MCF 10A (cell line): ENCODE results near the gene C3orf49. TPM values are rescaled to one million over a fixed set of nuclear protein-coding genes. Genes with fewer than 3 reads are reported as not detected.

ENCODE experiments used
- BruUV-seq: library from RNA; stranded (reverse); fragments of 400-500 nt; replicated peaks from 2 replicates; lab custom pipeline; 2021; lab: Mats Ljungman, UMichigan
- CTCF ChIA-PET: fragments of 300-600 bp; sonication (Branson Sonifier 250); formaldehyde crosslinking; extraction: SDS; loops from one replicate; lab custom pipeline; 2021; ENCODE audit warnings: antibody characterized with exemption, inconsistent platforms; lab: Yijun Ruan, JAX
- POLR2A ChIA-PET: fragments of 300-600, 350-650 bp; sonication (Branson Sonifier 250); formaldehyde crosslinking; extraction: SDS; loops from one replicate; lab custom pipeline; 2020; ENCODE audit warnings: antibody characterized with exemption, inconsistent platforms; lab: Yijun Ruan, JAX
- DNase-seq: peaks from one replicate; pipeline ENCODE4 v3.0.0-alpha.2; 2018; ENCODE audit not compliant: unreplicated experiment
- H3K27ac Mint-ChIP-seq: one replicate; pipeline ENCODE4 v1.8.0; 2022; ENCODE audit warnings: mild to moderate bottlenecking, low read depth, mixed read lengths; ENCODE audit not compliant: unreplicated experiment
- H3K27me3 Mint-ChIP-seq: one replicate; pipeline ENCODE4 v1.8.0; 2022; ENCODE audit warnings: mixed read lengths; ENCODE audit not compliant: insufficient read depth, unreplicated experiment
- H3K36me3 Mint-ChIP-seq: one replicate; pipeline ENCODE4 v1.8.0; 2022; ENCODE audit warnings: mild to moderate bottlenecking, moderate library complexity, mixed read lengths; ENCODE audit not compliant: insufficient read depth, unreplicated experiment
- H3K4me1 Mint-ChIP-seq: one replicate; pipeline ENCODE4 v1.8.0; 2022; ENCODE audit warnings: mixed read lengths; ENCODE audit not compliant: insufficient read depth, unreplicated experiment
- H3K4me3 Mint-ChIP-seq: one replicate; pipeline ENCODE4 v1.8.0; 2022; ENCODE audit warnings: mild to moderate bottlenecking, moderate library complexity, mixed read lengths; ENCODE audit not compliant: unreplicated experiment
- H3K9me3 Mint-ChIP-seq: one replicate; pipeline ENCODE4 v1.8.0; 2022; ENCODE audit warnings: mixed read lengths; ENCODE audit not compliant: unreplicated experiment
- CTCF ChIP-seq: fragments of 200-600 bp; IDR thresholded peaks from one replicate; pipeline ENCODE4 v1.8.0; 2022; ENCODE audit warnings: antibody characterized with exemption, mild to moderate bottlenecking; ENCODE audit not compliant: unreplicated experiment
- intact Hi-C: fragments of 100-400 bp; cut with micrococcal nuclease; formaldehyde crosslinking; loops from 2 replicates; pipeline ENCODE4 v1.14.1; 2022
- total RNA-seq: library from RNA; stranded (reverse); gene quantifications from 2 replicates; pipeline ENCODE4 v1.2.3, GENCODE V29; 2022

C3orf49 gene
- total RNA-seq, 1 experiment from 2014 or later, result not detected

GRCh38 chr3:63795438-63795837 lies 23.7 kb upstream of the C3orf49 start:
- DNase-seq, result no peak
- ChIA-PET POLR2A (no interaction called here), CTCF (interaction anchor here (2.5 kb wide), 1 partner anchor 444 kb away, joined by 13 read pairs; no protein-coding TSS in a partner anchor)
- Mint-ChIP-seq H3K9me3 (no peaks in the 10 kb centered on the region), H3K27ac (no peak overlapping the region), H3K36me3 (no peaks in the 10 kb centered on the region), H3K4me3 (no peak overlapping the region), H3K4me1 (peaks cover 9% of the 10 kb centered on the region), H3K27me3 (no peaks in the 10 kb centered on the region)
- intact Hi-C loops, result no loop called here
- TF ChIP-seq CTCF, result no peak
- BruUV-seq, result no TSS peak

- ChIA-PET POLR2A (no interaction called here), CTCF (interaction anchor here (7.4 kb wide), 1 partner anchor 447 kb away, joined by 73 read pairs; no protein-coding TSS in a partner anchor)
- intact Hi-C loops, result no loop called here
- Mint-ChIP-seq H3K27ac (no peak overlapping the region), H3K36me3 (no peaks in the 10 kb centered on the region), H3K4me3 (no peak overlapping the region), H3K4me1 (no peaks in the 10 kb centered on the region), H3K9me3 (no peaks in the 10 kb centered on the region), H3K27me3 (peaks cover 10% of the 10 kb centered on the region)
- no peak for TF ChIP-seq CTCF
- DNase-seq, result no peak
- no TSS peak for BruUV-seq
These were observed 20.6 kb upstream of the C3orf49 start for GRCh38 chr3:63798544-63798943.

GRCh38 chr3:63798949-63799348 lies 20.1 kb upstream of the C3orf49 start:
- no peak overlapping the region for H3K27ac Mint-ChIP-seq
- intact Hi-C loops, result no loop called here
- no peak for DNase-seq
- BruUV-seq, result no TSS peak
- TF ChIP-seq CTCF, result no peak
- ChIA-PET POLR2A (no interaction called here), CTCF (interaction anchor here (7.4 kb wide), 1 partner anchor 448 kb away, joined by 73 read pairs; no protein-coding TSS in a partner anchor)
- H3K9me3 Mint-ChIP-seq, result no peaks in the 10 kb centered on the region
- no peak overlapping the region for H3K4me3 Mint-ChIP-seq
- H3K36me3 Mint-ChIP-seq, result no peaks in the 10 kb centered on the region
- H3K4me1 Mint-ChIP-seq, result no peaks in the 10 kb centered on the region
- H3K27me3 Mint-ChIP-seq, result peaks cover 12% of the 10 kb centered on the region

- H3K27me3 Mint-ChIP-seq, result peaks cover 21% of the 10 kb centered on the region
- CTCF ChIA-PET, result interaction anchor here (7.4 to 8.6 kb wide), 2 partner anchors 19 to 449 kb away, joined by 60 to 73 read pairs; partner anchors contain the start of gene C3orf49
- no peaks in the 10 kb centered on the region for H3K9me3 Mint-ChIP-seq
- intact Hi-C loops, result no loop called here
- H3K36me3 Mint-ChIP-seq, result no peaks in the 10 kb centered on the region
- no peak for DNase-seq
- no TSS peak for BruUV-seq
- H3K27ac Mint-ChIP-seq, result no peak overlapping the region
- POLR2A ChIA-PET, result no interaction called here
- no peak overlapping the region for H3K4me3 Mint-ChIP-seq
- TF ChIP-seq CTCF, result no peak
- H3K4me1 Mint-ChIP-seq, result no peaks in the 10 kb centered on the region
These were observed 19.0 kb upstream of the C3orf49 start for GRCh38 chr3:63800097-63800496.
